HG02588 (cell line): Measurements from ENCODE around the gene CST1.
"Not testable (repeated sequence)": the region's sequence is repeated elsewhere in the genome, so short reads cannot be mapped to it uniquely, and the experiment has no call there.

ENCODE experiments used
- ATAC-seq: cut with Tn5 transposase; IDR thresholded peaks from one replicate; pipeline ENCODE4 v1.9.1; 2021; ENCODE audit warnings: mild to moderate bottlenecking, moderate library complexity; ENCODE audit not compliant: unreplicated experiment

Gene CST1, protein sequence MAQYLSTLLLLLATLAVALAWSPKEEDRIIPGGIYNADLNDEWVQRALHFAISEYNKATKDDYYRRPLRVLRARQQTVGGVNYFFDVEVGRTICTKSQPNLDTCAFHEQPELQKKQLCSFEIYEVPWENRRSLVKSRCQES

DNA sequence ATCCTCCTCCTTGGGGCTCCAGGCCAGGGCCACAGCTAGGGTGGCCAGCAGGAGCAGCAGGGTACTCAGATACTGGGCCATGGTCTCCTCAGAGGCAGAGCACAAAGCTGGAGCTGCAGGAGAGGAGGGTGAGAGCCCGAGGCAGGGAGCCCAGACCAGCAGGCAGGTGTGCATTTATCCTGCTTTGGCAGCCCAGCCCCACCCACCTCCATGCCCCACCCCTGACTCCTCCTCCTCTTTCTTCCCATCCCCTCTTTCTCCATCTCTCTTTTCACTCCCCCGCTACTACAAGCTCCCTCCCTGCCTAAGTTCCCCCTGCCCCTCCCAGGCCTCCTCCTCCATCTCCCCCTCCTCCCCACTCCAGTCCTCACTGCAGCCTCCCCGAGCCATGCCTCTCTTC is at the start of gene CST1:
TSS of gene CST1 (minus strand) at position 150 of the 400 bp plus-strand sequence. CDS start at position 81, 69 bp downstream.
- ATAC-seq, result not testable (repeated sequence)

DNA sequence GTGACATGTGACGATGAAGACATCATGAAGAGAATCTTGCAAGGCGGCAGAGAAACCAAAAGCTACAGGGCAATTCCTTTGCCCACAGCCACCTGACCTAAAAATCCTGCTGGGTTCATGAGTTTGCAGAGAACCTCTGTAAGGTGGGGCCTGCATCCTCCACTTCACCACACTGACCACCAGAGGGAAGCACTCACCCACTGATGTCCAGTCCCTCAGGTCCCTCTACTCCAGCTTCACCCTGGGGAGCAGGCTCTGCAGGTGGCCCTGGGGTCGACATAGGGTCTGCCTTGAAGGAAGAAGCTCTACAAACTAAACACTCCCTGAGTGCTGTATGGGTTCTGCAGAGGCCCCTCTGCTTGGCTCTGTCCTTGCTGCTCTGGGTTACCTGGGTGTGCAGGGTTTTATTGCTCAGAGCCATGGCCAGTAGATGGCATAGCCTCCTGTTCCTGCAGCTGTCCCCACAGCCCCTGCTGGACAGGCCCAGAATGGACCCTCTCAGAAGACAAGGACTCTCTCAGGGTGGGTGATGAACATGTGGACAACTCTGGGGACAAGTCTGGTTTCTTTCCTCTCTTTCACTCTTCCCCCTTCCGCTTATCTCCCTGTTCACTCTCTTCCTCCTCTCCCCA is 48.6 kb upstream of the CST1 start:
- not testable (repeated sequence) for ATAC-seq

DNA sequence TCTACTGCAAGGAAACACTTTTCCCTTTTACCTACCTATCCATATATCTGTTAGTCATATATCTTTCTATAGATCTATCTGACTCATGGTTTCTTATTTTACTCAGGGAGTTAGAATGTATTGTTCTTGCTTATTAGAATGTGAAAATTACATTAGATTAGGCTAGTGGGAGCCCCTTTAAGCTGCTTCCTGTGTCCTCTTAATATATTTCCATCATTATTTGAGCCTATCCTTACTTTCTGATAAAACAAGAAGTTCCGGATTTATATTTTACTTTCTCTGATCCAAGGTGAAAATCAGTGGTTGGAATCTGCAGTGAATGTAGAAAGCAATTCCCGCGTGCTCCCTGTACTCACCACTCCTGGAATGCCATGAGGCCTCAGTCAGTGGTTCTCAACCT is 44.8 kb upstream of the CST1 start:
- ATAC-seq, result no peak

DNA sequence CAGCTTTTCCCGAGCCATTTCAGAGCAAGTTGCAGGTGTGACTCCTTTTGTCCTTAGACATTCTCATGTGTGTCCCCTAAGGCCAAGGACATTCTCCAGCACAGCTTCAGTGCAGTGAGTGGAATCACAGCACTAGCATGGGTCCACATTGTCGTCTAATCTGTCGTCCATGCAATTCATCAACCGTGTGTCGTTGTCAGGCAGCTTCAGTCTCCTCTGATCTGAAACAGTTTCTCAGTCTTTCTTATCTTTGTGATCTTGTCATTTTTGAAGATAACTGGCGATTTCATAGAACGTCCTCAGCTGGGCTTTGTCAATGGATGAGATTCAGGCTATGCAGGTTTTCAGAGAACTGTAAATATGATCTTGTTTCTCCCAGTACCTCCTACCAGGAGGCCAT is 44.1 kb upstream of the CST1 start:
- no peak for ATAC-seq

DNA sequence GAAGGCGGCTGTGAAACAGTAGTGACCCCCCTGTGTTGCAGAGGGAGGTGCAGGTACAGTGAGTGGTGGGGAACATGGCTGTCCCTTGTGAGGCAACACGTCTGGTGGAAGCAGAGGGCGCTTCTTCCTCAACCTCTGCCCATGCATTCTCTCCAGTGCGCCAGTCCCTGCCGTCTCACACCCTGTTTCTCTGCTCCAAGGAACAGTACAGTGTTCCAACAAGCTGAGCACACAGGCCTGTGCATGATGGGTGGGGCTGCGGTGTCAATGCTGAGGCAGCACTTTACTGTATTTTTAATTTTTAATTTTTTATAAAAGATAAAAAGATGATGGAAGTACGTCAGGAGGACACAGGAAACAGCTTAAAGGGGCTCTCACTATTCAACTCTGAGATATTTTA is 43.3 kb upstream of the CST1 start:
- no peak for ATAC-seq

DNA sequence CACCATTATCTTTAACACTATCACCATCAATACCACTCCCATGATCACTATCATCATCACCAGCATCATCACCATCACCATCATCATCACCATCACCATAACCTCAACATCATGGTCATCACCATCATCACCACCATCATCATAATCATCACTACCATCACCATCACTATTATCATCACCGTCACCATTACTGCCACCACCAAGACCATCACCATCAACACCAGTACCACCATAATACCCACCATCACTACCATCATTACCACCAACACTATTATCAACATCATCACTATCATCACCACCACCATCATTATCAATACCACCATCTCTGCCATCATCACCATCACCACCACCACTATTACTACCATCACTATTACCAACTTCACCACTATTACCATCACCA is 32.7 kb upstream of the CST1 start:
- no peak for ATAC-seq

DNA sequence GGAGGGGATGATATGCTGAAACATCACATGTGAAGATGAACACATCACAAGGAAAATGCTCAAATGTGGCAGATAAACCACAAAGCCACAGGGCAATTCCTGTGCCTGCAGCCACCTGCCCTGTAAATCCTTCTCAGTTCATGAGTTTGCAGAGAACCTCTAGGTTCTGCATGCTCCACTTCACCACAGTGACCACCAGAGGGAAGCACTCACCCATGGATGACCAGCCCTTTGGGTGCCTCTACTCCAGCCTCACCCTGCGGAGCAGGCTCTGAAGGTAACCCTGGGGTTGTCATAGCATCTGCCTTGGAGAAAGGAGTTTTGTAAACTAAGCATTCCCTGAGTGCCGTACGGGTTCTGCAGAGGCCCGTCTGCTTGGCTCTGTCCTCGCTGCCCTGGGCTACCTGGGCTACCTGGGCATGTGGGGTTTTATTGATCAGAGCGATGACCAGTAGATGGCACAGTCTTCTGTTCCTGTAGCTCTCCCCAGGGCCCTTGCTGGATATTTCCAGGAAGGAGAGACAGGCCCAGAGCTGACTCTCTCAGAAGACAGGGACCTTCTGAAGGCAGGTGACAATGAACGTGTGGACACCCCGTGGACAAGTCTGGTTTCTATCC is 31.7 kb upstream of the CST1 start:
- no peak for ATAC-seq

DNA sequence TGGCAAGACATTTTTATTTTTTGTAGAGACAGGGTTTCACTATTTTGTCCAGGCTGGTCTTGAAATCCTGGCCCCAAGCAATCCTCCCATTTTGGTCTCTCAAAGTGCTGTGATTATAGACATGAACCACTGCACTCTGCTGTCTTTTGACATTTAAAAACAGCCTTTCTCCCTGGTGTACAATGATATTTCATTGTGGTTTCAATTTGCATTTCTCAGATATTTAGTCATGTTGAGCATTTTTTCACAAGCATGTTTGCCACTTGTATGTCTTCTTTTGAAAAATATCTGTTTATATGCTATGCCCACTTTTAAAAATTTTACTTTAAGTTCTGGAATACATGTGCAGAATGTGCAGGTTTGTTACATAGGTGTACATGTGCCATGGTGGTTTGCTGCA is 27.9 kb upstream of the CST1 start:
- not testable (repeated sequence) for ATAC-seq

DNA sequence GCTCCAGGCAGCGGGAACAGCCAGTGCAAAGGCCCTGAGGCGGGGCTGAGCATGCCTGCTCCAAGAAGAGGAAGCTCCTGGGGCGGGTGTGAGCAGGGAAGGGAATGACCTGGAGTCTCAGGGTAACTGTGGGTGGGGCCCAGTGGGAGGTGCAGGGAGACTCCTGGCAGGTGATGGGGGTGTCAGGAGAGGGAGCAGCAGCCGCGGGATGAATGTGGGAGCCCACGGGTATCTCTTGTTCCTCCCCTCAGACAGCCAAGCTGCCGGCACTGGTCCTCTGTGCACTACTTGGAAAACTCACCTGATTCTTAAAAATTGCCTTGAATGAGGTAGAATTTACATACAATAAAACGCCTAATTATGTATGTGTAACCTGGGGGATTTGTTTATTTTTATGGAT is 26.6 kb upstream of the CST1 start:
- ATAC-seq, result not testable (repeated sequence)

DNA sequence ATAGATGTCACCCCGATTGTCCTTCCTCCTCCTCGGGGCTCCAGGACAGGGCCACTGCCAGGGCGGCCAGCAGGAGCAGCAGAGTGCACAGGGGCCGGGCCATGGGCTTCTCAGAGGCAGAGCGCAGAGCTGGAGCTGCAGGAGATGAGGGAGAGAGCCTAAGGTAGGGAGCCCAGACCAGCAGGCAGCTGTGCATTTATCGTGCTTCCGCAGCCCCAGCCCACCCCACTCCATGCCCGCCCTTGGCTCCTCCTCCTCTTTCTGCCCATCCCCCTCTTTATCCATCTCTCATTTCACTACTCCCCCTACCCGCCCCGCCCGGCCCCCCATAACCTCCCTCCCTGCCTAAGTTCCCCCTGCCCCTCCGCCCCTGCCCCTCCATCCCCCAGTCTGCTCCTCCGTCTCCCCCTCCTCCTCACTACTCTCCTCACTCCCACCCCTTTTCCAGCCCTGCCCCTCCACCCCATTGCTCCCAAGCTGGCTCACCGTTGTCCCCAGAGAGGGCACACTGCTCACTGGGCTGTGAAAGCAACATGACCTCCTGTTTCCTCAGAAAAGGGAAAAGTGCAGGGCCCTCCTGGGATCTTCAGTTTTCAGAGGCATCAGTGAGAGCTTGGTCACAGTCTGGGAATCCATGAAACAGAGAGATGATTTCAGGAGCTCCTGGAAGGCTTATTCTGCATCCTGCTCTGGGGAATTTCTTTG is 25.5 kb upstream of the CST1 start:
- no peak for ATAC-seq

DNA sequence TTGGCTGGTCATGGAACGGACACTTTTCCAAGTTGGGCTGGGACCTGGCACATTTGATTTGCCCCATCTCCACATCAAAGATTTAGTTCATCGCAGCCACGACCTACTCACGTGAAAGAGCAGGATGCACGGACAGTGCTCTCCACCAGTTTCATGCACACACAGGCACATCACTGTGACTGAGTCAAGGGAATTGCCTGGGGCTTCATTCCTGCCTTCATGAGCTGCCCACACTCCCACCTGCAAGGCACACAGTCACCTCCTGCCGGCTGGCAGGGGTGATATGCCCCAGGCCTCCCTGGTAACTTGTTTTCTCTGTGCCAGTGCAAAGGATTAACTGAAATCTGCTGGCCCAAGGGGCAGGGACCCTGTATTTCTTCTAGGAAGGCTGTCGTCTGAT is 23.3 kb upstream of the CST1 start:
- no peak for ATAC-seq

DNA sequence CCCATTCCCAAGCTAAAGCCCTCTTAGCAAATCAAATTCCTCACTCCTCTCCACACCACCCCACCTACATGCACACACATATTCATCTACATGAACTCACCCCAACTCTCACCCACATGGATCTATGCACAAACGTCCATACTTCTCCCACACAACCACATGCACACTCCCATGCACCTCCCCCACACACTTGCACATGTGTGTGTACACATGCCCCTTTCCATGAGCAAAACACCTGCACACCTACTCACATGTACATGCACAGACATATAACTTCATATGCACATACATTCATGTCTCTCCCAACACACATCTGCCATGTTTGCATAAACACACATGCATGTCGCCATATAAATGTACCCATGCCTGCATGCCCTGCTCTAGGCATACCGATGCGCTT is 22.8 kb upstream of the CST1 start:
- no peak for ATAC-seq

DNA sequence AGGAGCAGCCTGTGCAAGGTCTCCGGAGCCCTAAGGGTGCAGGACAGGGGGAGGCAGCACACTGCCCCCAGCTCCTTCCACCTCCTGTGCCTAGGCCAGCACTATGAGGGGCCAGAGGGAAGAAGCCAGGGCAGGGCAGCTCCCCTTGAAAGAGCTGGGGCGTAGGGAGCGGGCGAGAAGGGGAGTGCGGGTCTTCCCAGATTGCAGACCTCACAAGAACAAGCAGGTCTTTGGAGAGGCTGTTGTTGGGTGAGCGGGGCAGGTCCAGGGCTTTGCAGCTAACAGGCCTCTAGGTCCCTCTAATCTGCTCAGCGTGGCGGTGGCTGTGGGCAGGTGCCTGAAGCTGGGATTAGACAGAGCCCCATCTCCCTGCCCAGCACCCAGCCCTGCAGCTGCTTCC is 22.4 kb upstream of the CST1 start:
- no peak for ATAC-seq

DNA sequence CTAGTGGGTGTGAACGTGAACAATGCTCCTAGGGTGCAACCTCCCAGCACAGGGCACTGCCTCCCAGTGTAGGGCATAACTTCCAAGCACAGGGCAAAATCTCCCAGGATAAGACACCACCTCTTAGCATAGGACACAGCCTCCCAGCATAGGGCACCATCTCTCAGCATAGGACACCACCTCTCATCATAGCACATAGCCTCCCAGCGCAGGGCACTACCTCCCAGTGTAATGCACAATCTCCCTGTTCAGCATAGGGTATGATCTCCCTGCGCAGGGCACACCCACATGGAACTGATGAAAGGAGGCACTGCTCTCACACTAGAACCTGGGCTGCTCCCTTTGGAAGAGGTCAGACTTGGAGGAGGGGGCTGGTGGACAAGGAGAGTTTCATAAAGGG is 21.3 kb upstream of the CST1 start:
- no peak for ATAC-seq

DNA sequence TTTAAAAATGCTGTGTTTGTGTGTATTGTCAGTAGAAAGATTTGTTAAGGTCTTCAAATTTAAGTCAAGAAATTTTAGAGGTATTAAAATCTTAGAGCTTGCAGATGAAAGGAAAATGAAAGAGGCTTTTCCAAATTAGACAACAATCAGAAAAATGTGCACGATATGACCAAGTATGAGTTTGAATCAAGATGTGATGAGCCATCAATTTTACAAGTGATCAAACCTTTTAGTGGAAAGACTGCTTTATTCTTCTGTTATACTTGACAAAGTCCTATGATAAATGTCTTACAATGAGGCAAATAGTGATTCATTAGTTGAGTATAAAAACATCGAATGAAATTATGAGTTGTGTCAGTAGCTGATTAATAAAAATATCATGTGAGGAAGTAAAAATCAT is 19.6 kb upstream of the CST1 start:
- no peak for ATAC-seq

DNA sequence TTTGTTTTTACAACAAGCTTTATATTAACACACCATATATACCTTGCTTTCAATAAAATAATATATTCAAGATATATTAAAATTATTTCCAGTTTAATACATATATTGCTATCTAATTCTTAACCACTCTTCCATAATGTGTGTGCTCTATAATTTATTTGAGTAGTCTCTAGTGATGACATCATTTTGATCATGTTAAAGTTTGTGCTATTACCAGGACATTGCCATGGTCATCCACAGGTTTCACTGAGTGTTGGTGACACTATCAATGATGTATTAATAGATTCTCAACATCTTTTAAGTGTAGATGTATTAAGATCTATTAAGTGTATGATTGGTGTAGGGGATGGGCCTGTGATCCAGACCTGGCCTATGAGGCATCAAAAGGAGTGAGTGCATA is 17.8 kb upstream of the CST1 start:
- ATAC-seq, result not testable (repeated sequence)

DNA sequence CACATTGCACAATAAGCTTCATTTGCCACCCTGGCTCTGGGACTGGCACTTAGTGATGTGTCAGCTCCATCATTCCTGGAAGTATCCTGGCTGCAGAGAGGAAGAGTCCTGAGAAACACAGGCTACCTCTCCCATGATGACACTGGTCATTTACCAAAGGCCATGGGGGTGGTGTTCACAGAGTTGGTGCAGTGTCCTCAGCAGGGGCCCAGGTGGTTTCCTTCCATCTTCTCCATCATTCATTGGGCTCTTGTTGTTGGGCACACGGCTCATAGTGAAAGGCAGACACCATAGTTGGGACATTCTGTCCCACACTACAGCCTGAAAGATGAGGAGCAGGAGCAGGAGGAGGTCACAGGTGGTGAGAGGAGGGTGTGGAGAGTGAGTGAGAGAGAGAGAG is 15.8 kb upstream of the CST1 start:
- no peak for ATAC-seq

DNA sequence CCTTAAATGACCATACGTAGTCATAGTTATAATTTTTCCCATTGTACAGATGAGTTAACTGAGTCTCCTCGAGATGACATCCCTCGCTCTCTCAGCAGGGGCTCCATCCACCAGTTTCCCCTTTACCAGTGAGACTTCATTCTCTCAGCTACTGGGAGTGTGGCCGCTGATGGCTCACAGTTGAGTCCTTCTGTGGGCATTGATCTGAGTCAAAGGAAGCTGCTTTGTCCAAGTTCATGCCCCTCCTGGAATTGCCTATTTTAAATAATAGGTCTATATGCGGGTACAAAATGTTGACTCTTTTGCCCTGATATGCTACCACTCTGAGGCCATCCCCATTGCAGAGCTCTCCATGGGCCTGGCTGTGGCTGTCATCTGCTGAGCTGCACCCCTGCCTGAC is 14.8 kb upstream of the CST1 start:
- ATAC-seq, result no peak

DNA sequence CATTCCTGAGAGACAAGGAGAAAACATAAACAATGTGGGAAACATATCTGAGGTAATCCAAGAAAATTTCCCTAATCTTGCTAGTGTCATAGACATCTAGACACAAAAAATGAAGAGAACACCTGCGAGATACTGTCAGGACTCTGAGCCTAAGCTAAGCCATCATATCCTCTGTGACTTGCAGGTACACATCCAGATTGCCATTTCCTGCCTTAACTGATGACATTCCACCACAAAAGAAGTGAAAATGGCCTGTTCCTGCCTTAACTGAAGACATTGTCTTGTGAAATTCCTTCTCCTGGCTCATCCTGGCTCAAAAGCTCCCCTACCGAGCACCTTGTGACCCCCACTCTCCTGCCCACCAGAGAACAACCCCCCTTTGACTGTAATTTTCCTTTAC is 13.9 kb upstream of the CST1 start:
- ATAC-seq, result not testable (repeated sequence)

DNA sequence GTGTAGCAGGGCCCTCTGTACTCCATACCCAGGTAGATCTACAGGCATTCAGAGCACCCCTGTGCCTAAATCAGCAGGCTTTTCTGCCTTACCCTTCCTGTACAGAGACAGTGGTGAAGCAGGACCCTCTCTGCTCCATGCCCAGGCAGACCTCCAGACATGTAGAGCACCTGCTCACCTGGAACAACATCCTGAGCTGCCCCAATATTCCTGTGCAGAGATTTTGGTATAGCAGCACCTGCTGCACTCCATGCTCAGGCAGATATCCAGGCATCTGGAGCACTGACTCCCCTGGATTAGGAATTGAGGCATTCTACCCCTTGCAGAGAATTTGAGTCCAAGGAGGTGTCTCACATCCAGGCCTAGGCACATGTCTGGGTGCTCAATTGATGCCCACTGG is 12.6 kb upstream of the CST1 start:
- no peak for ATAC-seq

DNA sequence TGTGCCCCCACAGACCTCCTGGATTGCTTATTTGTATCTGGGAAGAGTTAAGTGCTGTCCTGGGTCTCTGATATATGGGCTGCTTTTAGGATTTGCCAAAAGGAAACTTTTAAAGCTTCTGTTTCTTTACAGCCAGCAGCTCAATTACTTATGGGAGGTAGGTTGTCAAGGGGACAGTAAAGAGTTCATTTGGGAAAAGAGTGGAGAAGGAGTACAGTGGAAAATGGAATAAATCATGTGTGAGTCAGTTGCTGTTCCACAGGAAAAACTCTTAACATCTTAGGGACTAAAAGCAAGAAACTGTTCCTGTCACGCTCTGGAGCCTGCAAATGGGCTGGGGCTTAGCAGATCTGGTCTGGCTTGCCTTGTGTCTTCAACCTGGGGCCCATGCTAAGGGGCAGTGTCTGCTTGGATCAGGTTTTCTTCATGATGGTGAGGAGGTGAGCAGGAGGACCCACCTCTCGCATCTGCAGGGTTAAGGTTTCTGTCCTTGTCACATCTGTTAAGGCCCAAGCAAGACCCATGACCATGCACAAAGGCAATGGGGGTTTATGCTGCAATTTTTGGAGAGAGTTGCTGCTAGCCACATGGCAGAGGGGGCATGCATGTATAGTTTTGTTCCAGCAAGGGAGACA is 8.7 kb upstream of the CST1 start:
- ATAC-seq, result no peak

DNA sequence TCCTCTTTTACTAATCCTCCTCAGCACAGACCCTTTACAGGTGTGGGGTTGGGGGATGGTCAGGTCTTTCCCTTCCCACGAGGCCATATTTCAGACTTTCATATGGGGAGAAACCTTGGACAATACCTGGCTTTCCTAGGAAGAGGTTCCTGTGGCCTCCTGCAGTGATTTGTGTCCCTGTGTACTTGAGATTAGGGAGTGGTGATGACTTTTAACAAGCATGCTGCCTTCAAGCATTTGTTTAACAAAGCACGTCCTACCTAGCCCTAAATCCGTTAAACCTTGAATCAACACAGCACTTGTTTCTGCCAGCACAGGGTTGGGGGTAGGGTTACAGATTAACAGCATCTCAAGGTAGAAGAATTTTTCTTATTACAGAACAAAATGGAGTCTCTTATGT is 6.1 kb upstream of the CST1 start:
- ATAC-seq, result not testable (repeated sequence)
